ENCODE data around the gene TMEM273.

TMEM273 gene

GRCh38 chr10:49174926-49175500 is 13.2 kb downstream of the TMEM273 start:
- DNase-seq, result no peak

DNA sequence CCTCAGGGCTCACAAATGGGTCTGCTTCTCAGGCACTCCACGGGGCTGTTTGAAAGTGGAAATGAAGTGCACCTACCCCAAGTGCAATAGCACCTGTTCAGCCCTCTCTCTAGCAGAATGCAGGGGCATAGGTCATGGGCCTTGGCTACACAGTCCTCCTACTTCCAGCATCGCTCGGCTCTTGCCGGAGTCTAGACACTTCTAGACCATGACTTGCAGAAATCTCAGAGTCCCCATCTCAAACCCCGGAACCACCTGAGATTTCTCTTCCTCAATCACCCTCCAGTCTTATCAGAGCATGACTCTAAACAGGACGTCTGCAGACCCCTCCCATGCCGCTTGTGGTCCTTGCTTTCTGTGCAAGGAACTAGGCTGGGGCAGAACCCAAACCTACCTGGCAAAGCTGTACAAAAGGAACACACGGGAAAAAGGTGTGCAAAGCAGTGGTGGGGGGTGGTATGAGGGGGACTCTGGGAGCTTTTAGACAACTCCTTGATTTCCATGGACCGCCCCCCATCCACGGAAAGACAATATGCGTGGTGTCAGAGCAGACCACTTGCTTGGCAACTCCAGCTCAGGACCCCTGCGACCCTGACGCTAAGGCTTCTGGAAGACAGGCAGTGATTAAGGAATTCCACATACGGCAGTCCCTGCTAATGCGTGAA is 13.8 kb downstream of the TMEM273 start:
- DNase-seq, result no peak

DNA sequence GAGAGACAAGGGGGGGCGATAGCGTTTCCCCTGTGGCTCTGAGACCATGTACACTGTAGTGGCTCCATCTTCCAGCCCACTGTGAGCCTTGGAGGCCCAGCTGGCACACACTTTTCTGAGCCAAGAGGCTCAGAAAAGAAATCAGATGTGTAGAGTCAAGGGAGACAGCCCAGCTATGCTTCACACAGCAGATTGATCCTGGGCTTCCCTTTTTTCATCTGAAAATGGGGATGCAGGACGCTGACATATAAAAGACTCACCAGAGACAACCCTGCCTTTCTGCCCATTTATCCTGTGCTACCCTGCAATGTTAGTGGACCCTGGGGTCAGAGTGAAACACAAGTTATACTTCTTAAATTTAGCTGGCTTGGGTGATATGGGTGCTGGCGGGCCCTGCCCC is 14.3 kb downstream of the TMEM273 start:
- no peak for DNase-seq

GRCh38 chr10:49173201-49173772 is 14.9 kb downstream of the TMEM273 start:
- no peak for DNase-seq

- no peak for DNase-seq
Measured at GRCh38 chr10:49172777-49173132, 15.4 kb downstream of the TMEM273 start.

- DNase-seq, result no peak
Measured at GRCh38 chr10:49172061-49172776, 16.0 kb downstream of the TMEM273 start.

- DNase-seq, result no peak
Measured at GRCh38 chr10:49171326-49172060, 16.7 kb downstream of the TMEM273 start.

DNA sequence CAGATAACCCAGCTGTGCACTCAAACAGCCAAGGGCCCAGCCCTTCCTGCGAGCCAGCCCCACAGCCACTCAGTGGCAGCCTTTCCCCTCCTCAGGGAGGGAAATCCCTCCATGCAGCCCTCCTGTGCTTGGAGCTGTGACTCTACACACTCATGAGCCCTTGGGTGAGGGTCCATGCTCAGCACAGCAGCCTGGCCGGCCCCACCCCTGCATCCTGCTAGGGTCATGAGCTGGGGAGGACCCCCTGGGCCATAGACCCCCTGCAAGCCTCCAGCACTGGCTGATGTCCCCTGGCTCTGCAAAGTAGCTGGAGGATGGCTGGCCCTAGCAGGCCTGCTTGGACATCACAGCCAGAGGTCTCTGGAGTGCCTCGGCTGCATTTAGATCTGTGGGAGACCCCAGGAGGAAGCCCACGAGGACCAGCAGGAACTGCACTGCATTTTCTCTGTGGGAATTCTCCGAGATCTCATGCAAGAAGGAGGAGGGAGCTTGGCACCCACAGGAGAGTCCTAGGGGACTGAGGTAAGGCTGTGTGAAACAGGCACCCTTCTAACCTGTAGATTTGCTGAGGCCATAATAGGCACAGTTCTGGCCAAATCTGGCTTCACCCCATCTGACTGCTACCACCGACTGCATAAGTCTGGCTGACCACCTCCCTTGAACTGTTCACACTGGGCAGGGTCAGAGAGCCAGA is 17.4 kb downstream of the TMEM273 start:
- DNase-seq, result no peak

GRCh38 chr10:49169776-49170175 is 18.4 kb downstream of the TMEM273 start:
- no peak for DNase-seq

DNA sequence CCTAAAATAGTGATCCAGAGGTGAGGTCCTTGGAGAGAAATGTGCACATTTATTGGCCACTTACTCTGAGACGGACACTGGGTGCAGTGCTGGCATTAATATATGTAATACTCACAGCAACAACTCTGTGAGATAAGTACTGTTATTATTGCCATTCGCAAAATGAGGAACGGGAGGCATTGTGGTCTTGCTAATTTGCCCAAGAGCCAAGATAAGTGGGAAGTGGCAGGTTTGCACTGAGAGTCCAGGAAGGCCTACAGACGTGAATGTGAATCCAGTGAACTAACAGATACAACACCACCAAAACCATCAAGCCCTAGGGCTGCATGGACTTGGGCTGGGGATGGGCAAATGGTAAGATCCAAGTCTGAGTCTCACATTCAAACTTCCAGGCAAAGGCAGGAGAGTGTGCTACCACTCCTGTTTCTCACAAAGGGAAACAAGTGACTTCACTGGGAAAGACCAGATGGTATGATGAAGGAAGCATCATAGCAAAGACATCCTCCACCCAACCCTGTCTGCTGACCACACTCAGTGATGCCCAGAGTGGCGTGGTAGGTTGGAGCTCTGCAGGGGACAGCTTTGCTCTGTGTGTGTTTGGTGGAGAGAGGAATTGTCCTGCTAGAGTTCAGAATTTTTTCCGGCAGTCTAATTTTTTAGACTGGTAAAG is 19.2 kb downstream of the TMEM273 start:
- no peak for DNase-seq

DNA sequence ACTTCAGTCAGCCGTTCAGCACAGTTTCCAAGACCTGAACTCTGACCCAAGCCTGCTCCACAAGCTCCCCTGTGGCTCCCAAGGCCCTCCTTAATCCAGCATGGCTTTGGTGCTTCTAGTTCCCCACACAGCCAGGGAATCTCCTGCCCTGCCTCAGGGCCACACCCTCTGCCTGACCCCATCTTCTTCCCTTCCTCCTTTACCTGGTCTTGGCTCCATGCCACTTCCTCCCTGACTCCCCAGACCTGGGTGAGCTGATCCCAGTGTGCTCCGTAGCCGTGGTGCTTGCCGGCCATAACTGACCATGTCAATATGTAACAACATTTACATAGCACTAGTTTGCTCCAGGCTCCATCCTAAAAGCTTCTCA is 20.0 kb downstream of the TMEM273 start:
- DNase-seq, result no peak

GRCh38 chr10:49167425-49168170 is 20.6 kb downstream of the TMEM273 start:
- no peak for DNase-seq

- DNase-seq, result no peak
Measured at GRCh38 chr10:49166484-49167400, 21.4 kb downstream of the TMEM273 start.

DNA sequence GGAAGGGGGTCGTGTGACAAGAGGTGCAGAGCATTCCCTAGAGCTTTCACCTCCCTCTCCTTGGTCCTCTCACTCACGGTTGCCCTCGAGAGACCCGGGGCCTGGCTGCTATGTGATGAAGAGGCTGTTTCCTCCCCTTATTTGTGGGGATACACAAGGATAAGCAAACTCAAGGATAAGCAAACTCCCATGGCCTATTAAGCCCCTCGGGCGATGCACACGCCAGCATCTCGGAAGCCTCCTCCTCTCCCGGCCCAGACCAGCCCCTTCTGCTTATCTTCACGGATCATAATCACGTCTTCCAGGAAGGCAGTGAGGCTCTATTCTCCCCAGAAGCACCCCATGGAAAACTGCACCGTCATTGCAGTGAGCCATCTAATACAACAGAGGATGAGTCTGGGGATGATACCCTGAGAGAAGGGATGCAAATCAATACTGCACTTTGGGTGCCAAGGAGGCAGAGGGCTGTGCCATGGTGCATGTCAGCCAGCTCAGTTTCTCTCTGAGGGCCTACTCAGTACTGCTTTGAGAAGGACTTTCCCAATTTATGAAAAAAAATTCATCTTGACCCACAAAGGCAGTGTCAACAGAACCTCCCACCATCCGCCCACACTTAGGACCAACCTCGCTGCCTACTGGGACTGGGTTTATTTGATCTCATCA is 22.2 kb downstream of the TMEM273 start:
- DNase-seq, result no peak

GRCh38 chr10:49165259-49165658 is 22.9 kb downstream of the TMEM273 start:
- DNase-seq, result no peak

- DNase-seq, result no peak
Measured at GRCh38 chr10:49164559-49165188, 23.5 kb downstream of the TMEM273 start.

GRCh38 chr10:49163741-49164140 is 24.4 kb downstream of the TMEM273 start:
- no peak for DNase-seq

- DNase-seq, result no peak
Measured at GRCh38 chr10:49162761-49163310, 25.4 kb downstream of the TMEM273 start.

- no peak for DNase-seq
Measured at GRCh38 chr10:49162063-49162462, 26.1 kb downstream of the TMEM273 start.

All from NCI-H446 treated with DMSO at 0.1 percent for 48 hours (cell line).